Ureter (tissue), 1 donor: Measurements from ENCODE around the gene LNP1. TPM values are rescaled to one million over a fixed set of nuclear protein-coding genes. Genes with fewer than 3 reads are reported as not detected.
"Not testable (repeated sequence)": the region's sequence is repeated elsewhere in the genome, so short reads cannot be mapped to it uniquely, and the experiment has no call there.

ENCODE experiments used
- DNase-seq: peaks from one replicate; pipeline ENCODE4 v3.0.0-alpha.2; 2020; ENCODE audit warnings: low spot score
- total RNA-seq: library from RNA; stranded (reverse); gene quantifications from one replicate; pipeline ENCODE4 v1.2.4, GENCODE V29; 2023
- donor health status: DM: yes; HTN: yes; CAD: no.

Gene LNP1
- total RNA-seq: 4.0 TPM

- peak; percentile 97 for DNase-seq
Observed at GRCh38 chr3:100400780-100401673, at the start of gene LNP1, which contains the start of gene TOMM70. LNP1 (plus strand) TSS chr3:100401539; CDS start chr3:100429730, 28,191 bp downstream. TOMM70 (minus strand) TSS chr3:100401089; CDS start chr3:100400949, 140 bp downstream.

GRCh38 chr3:100351770-100352169 is 49.6 kb upstream of the LNP1 start:
- DNase-seq: not testable (repeated sequence)

- DNase-seq: no peak
Observed at GRCh38 chr3:100352296-100353231, 48.8 kb upstream of the LNP1 start.

GRCh38 chr3:100354850-100355249 is 46.5 kb upstream of the LNP1 start:
- DNase-seq: no peak

- no peak for DNase-seq
Observed at GRCh38 chr3:100358413-100358812, 42.9 kb upstream of the LNP1 start.

- DNase-seq: no peak
Observed at GRCh38 chr3:100359035-100359434, 42.3 kb upstream of the LNP1 start.

- DNase-seq: no peak
Observed at GRCh38 chr3:100360757-100361496, 40.4 kb upstream of the LNP1 start.

GRCh38 chr3:100361897-100362296 is 39.4 kb upstream of the LNP1 start:
- no peak for DNase-seq

- no peak for DNase-seq
Observed at GRCh38 chr3:100364421-100364820, 36.9 kb upstream of the LNP1 start.

- no peak for DNase-seq
Observed at GRCh38 chr3:100366424-100366823, 34.9 kb upstream of the LNP1 start.

- no peak for DNase-seq
Observed at GRCh38 chr3:100368441-100368840, 32.9 kb upstream of the LNP1 start.

- no peak for DNase-seq
Observed at GRCh38 chr3:100370756-100371155, 30.6 kb upstream of the LNP1 start.

- no peak for DNase-seq
Observed at GRCh38 chr3:100374521-100374920, 26.8 kb upstream of the LNP1 start.

- no peak for DNase-seq
Observed at GRCh38 chr3:100376301-100376700, 25.0 kb upstream of the LNP1 start.

- no peak for DNase-seq
Observed at GRCh38 chr3:100384733-100385525, 16.4 kb upstream of the LNP1 start.

GRCh38 chr3:100386437-100387074 is 14.8 kb upstream of the LNP1 start:
- DNase-seq: no peak

- no peak for DNase-seq
Observed at GRCh38 chr3:100389025-100389424, 12.3 kb upstream of the LNP1 start.

- DNase-seq: no peak
Observed at GRCh38 chr3:100395679-100396431, 5.5 kb upstream of the LNP1 start.

GRCh38 chr3:100396967-100397366 is 4.4 kb upstream of the LNP1 start:
- no peak for DNase-seq
